Suprapubic skin (tissue), 4 donors: ENCODE data around the gene CRACDL. TPM values are rescaled to one million over a fixed set of nuclear protein-coding genes. Genes with fewer than 3 reads are reported as not detected.
A peak's percentile ranks its signal among the peaks of the same experiment; 100 is the strongest.

Source experiments
- DNase-seq, 2 donors: peaks; one replicate each; pipeline ENCODE4 v3.0.0-alpha.2; 2019; ENCODE audit warnings: low spot score in 2 of 2
- H3K27ac ChIP-seq: fragments of 200-600 bp; sonication (generic); one replicate; pipeline ENCODE4 v1.5.1; 2019
- H3K27me3 ChIP-seq: fragments of 200-600 bp; sonication (generic); one replicate; pipeline ENCODE4 v1.5.1; 2019
- H3K36me3 ChIP-seq: fragments of 200-600 bp; sonication (generic); one replicate; pipeline ENCODE4 v1.5.1; 2019
- H3K4me1 ChIP-seq: fragments of 200-600 bp; sonication (generic); one replicate; pipeline ENCODE4 v1.5.1; 2019
- H3K4me3 ChIP-seq: fragments of 200-600 bp; sonication (generic); one replicate; pipeline ENCODE4 v1.5.1; 2019; ENCODE audit warnings: mild to moderate bottlenecking
- H3K9me3 ChIP-seq: fragments of 200-600 bp; sonication (generic); one replicate; pipeline ENCODE4 v1.5.1; 2019
- CTCF ChIP-seq, 2 donors: fragments of 200-600 bp in 1 of 2; fragments of 450-650 bp in 1 of 2; sonication (generic) in 1 of 2; IDR thresholded peaks; one replicate each; pipeline ENCODE4 v1.5.1; 2016 to 2019; ENCODE audit warnings: antibody characterized with exemption in 2 of 2, mild to moderate bottlenecking in 1 of 2, moderate library complexity in 1 of 2
- EP300 ChIP-seq: sonication (generic); formaldehyde crosslinking; IDR thresholded peaks from one replicate; pipeline ENCODE4 v1.6.1; 2017; ENCODE audit warnings: antibody characterized with exemption
- POLR2A ChIP-seq, 2 donors: fragments of 450-650 bp; IDR thresholded peaks; one replicate each; pipeline ENCODE4 v1.6.1; 2017; ENCODE audit warnings: antibody characterized with exemption in 2 of 2, mild to moderate bottlenecking in 2 of 2, moderate library complexity in 2 of 2
- POLR2AphosphoS5 ChIP-seq, 3 donors: sonication (generic); formaldehyde crosslinking; IDR thresholded peaks; one replicate each; pipeline ENCODE4 v1.6.1; 2017; ENCODE audit warnings: antibody characterized with exemption in 3 of 3
- WGBS: methylation state at CpG from one replicate; pipeline ENCODE4 v1.1.5; 2018; 5-methylcytosine and 5-hydroxymethylcytosine counted together
- total RNA-seq, 4 donors: library from RNA; depleted of rRNA; stranded (reverse); fragments of >200 nt; gene quantifications; one replicate each; pipeline ENCODE4 v1.1.0, GENCODE V29; 2016

The CRACDL gene
- total RNA-seq, 4 donors from 2014 or later, result 5.2 to 13.0 (median 11.3) TPM

GRCh38 chr2:98899041-98899702 is 36.9 kb downstream of the CRACDL start:
- no peak for TF ChIP-seq CTCF (IDR thresholded peaks at IDR 0.05)
- no peak for TF ChIP-seq EP300
- TF ChIP-seq POLR2AphosphoS5 (IDR thresholded peaks at IDR 0.05), result no peak
- TF ChIP-seq POLR2A (IDR thresholded peaks at IDR 0.05), result no peak
- DNase-seq, result peak in 1 of 2 donors; percentile 45
- WGBS, result 82% methylated on average over 5 of the region's 5 CpGs

GRCh38 chr2:98898423-98898841 is 37.6 kb downstream of the CRACDL start:
- H3K27me3 ChIP-seq, result no peaks in the 10 kb centered on the region
- no peak overlapping the region for H3K27ac ChIP-seq
- H3K4me1 ChIP-seq, result no peaks in the 10 kb centered on the region
- peak in 1 of 2 donors; percentile 48 for DNase-seq
- no peak overlapping the region for H3K4me3 ChIP-seq
- no peaks in the 10 kb centered on the region for H3K36me3 ChIP-seq
- TF ChIP-seq POLR2A (IDR thresholded peaks at IDR 0.05) (no peak), EP300 (no peak), POLR2AphosphoS5 (IDR thresholded peaks at IDR 0.05) (no peak), CTCF (IDR thresholded peaks at IDR 0.05) (no peak)
- 93% methylated on average over 11 of the region's 13 CpGs for WGBS
- no peaks in the 10 kb centered on the region for H3K9me3 ChIP-seq

More at GRCh38 chr2:98899041-98899702, 36.9 kb downstream of the CRACDL start:
- no peaks in the 10 kb centered on the region for H3K36me3 ChIP-seq
- no peaks in the 10 kb centered on the region for H3K9me3 ChIP-seq
- no peak overlapping the region for H3K4me3 ChIP-seq
- no peaks in the 10 kb centered on the region for H3K4me1 ChIP-seq
- H3K27ac ChIP-seq, result no peak overlapping the region
- H3K27me3 ChIP-seq, result no peaks in the 10 kb centered on the region

- Histone ChIP-seq H3K27me3 (no peaks in the 10 kb centered on the region), H3K9me3 (no peaks in the 10 kb centered on the region), H3K36me3 (no peaks in the 10 kb centered on the region), H3K4me1 (no peaks in the 10 kb centered on the region), H3K4me3 (no peak overlapping the region), H3K27ac (no peak overlapping the region)
- DNase-seq, result peak in 1 of 2 donors; percentile 16
- WGBS, result 86% methylated on average over 4 of the region's 4 CpGs
- TF ChIP-seq EP300 (no peak), CTCF (IDR thresholded peaks at IDR 0.05) (no peak), POLR2A (IDR thresholded peaks at IDR 0.05) (no peak), POLR2AphosphoS5 (IDR thresholded peaks at IDR 0.05) (no peak)
Observed at GRCh38 chr2:98897746-98898145, 38.3 kb downstream of the CRACDL start.

GRCh38 chr2:98896944-98897343 is 39.1 kb downstream of the CRACDL start:
- H3K36me3 ChIP-seq, result no peaks in the 10 kb centered on the region
- no peak overlapping the region for H3K27ac ChIP-seq
- H3K9me3 ChIP-seq, result no peaks in the 10 kb centered on the region
- peak in 1 of 2 donors; percentile 23 for DNase-seq
- H3K4me1 ChIP-seq, result no peaks in the 10 kb centered on the region
- no peak for TF ChIP-seq CTCF (IDR thresholded peaks at IDR 0.05)
- no peaks in the 10 kb centered on the region for H3K27me3 ChIP-seq
- 83% methylated on average over 9 of the region's 9 CpGs for WGBS
- H3K4me3 ChIP-seq, result no peak overlapping the region

GRCh38 chr2:98896416-98896815 is 39.6 kb downstream of the CRACDL start:
- Histone ChIP-seq H3K36me3 (no peaks in the 10 kb centered on the region), H3K9me3 (no peaks in the 10 kb centered on the region), H3K27me3 (no peaks in the 10 kb centered on the region), H3K4me1 (no peaks in the 10 kb centered on the region), H3K4me3 (no peak overlapping the region), H3K27ac (no peak overlapping the region)
- WGBS, result 49% methylated on average over 2 of the region's 2 CpGs
- TF ChIP-seq CTCF (IDR thresholded peaks at IDR 0.05) (no peak), POLR2AphosphoS5 (IDR thresholded peaks at IDR 0.05) (no peak), POLR2A (IDR thresholded peaks at IDR 0.05) (no peak), EP300 (no peak)
- peak in 1 of 2 donors; percentile 41 for DNase-seq
